ENCODE data around the gene SDHAF2.
"Not testable (repeated sequence)": the region's sequence is repeated elsewhere in the genome, so short reads cannot be mapped to it uniquely, and the experiment has no call there.

SDHAF2 gene

DNA sequence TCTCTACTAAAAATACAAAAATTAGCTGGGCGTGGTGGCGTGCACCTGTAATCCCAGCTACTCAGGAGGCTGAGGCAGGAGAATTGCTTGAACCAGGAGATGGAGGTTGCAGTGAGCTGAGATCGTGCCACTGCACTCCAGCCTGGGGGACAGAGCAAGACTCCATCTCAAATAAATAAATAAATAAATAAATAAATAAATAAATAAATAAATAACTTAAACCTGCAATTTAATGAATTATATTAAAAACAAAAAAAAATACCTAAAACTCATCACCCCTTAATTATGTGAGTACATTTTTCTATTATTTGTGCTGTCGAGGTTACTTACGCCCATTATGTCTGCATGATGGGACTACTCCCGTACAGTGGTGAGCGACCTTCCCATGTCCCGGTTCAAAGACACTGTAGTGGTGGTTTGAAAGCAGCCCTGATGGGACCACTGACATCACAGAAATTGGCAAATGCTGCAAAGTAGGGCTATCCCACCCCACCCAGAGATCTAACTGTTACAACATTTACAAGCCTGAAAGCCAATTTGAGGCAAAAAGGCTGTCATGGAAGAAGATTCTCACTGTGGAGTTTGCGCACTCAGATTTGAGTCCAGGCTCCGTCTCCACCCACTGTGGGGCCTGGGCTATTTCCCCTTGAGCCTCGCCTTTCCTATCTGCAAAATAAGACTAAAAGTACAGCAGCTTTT is 49.6 kb downstream of the SDHAF2 start:
- DNase-seq = not testable (repeated sequence)

DNA sequence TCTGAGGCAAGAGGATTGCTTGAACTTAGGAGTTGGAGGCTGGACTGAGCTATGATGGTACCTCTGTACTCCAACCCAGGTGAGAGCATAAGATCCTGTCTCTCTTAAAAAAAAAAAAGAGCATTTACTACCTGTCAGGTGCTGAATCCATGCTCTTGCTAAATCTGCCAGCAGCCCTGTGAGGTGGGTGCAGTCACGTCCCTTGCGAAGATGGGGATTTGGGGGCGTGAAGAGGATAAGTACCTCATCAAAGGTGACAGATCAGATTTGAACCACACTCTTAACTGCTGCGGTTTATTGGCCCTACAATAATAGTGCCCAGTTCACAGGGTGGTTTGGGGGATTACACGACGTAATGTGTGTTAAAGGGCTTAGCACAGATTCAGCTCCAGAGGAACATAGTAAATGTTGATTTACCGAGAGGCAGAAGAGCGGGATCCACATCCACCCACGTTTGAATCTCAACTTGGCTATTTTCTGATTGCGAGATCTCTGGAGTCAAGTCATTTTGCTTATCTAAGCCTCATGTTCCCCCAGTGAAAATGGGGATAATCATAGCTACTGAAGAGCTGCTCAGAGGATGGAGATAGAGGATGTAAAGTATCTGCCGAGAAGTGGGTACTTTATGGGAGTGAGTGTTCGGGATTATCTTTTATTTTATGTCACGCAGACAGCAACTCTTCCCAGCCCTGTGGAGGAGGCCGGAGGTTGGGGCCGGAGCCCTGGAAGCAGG is 50.5 kb downstream of the SDHAF2 start:
- DNase-seq = no peak

DNA sequence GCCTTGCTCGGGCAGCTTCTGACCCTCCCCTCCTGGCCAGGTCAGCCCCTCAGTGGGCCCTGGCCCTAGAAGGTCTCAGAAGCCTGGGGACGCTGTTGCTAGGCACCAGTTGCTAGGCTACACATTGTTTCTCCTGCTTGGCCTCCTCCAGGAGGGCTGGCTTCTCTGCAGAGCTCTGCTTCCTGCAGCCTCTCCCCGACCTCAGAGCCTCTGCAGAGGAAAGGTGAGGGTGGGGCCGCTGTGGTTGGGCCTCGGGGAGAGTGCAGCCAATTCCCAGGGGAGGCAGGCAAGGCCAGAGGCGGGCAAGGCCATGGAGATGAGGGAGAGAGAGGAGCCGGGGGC is 51.0 kb downstream of the SDHAF2 start:
- no peak for DNase-seq

DNA sequence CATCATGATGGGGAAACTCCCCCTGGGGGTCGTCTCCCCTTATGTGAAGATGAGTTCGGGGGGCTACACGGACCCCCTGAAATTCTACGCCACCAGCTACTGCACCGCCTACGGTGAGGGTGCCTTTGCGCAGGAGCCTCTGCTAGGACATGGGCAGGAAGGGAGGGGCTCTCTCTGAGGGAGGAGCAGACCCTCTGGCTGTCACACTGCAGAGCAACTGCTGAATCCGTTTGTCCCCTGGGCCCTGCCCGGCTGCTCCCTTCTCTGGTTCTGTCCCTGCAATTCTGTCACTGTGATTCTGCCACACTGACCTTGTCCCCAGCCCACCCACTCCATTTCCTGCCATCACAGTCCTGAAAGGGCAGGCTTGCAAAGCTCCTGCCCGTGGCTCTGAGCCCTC is 51.9 kb downstream of the SDHAF2 start:
- no peak for DNase-seq

DNA sequence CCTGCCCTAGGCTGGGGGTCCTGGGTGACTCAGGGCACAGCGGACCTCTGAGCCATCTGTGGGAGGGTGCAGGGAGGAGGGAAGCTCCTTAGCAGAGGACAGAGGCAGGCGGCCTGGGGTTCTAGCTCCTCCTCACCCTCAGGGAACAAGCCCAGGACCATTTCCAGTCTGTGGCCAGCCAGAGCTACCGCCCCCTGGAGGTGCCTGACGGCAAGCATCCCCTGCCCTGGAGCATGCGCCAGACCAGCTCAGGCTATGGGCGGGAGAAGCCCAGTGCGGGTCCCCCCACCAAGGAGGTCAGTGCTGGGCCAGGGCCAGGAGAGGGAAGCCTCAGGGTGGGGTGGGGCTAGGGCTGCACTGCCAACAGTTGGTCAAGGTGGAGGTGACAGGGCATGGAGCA is 52.6 kb downstream of the SDHAF2 start:
- DNase-seq = peak; percentile 55

DNA sequence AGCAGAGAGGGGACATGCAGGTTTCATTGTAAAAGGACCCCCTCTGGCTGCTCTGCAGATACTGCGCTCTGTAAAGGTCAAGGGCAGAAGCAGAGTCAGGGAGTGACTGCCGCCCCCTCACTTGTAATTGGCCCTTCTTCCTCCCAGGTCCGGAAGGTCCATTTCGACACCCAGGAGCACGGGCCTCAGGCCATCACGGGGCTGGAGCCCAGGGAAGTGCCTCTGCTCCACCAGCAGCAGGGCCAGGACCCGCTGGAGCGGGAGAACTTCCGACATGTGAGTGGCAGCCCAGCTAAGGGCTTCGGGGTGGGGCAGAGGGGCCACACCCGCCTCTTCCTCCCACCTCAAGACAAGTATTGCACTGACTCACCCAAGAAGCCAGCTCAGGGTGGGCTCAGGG is 54.6 kb downstream of the SDHAF2 start:
- DNase-seq = no peak

DNA sequence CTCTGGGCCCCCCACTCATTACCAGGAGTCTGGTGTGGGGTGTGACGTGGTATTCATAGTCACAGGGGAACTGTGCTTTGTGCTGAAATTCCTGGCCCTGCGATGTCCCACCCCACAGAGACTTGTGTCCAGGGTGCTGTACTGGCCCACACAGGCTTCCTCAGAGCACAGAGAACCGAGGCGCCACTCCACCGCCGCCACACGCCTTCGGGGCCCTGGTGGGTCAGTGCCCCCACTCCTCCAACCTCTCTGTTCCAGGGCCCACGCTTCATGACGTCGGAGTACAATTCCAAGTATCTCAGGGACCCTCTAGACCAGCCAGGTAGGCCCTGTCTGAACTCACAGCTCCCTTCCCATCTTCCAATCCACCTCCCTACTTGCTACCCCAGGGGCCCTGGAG is 55.2 kb downstream of the SDHAF2 start:
- no peak for DNase-seq

DNA sequence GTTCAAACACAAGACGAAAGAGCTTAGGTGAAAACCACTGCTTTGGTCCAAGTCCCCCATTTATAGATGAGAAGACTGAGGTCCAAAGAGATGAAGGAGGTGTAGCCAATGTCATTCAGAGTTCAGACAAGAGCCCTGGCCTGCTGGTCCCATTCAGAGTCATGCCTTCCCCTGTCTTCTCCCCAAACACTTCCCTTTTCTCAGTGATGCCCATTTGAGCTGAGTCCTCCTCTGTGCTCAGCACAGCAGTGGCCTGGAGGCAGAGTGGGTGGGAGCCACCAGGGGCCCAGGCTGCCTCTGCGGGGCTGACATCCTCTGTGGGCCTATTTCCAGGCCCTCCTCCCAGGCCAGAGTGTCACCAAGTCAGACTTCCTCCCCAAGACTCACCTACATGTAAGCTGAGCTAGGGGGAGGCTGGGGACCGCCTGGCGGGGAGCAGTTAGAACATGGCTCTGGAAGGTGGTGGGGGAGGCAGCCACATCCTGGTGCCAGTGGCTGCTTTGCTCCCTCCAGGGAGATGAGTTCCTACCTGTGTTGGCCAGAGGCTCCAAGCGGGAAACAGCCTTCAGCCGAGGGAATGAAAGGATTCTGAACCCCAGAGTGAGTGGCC is 56.2 kb downstream of the SDHAF2 start:
- DNase-seq = no peak

DNA sequence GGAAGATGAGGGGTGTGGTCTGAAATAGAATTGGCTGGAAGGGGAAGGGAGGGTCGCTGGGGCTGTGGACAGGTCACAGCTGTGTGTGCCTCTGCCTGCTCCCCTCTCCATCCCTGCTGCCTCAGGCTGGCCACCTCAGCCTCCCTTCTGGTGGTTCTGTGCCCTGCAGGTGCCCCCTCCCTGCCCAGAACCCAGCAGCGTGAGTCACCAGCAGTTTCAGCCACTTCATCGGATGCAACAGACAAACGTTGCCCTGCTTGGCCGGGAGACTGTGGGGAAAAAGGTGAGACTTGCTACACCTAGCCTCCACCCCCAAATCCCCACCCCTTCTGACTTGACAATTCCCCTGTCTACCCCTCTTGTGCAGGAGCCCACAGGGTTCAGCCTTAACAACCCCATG is 56.9 kb downstream of the SDHAF2 start:
- DNase-seq = no peak

DNA sequence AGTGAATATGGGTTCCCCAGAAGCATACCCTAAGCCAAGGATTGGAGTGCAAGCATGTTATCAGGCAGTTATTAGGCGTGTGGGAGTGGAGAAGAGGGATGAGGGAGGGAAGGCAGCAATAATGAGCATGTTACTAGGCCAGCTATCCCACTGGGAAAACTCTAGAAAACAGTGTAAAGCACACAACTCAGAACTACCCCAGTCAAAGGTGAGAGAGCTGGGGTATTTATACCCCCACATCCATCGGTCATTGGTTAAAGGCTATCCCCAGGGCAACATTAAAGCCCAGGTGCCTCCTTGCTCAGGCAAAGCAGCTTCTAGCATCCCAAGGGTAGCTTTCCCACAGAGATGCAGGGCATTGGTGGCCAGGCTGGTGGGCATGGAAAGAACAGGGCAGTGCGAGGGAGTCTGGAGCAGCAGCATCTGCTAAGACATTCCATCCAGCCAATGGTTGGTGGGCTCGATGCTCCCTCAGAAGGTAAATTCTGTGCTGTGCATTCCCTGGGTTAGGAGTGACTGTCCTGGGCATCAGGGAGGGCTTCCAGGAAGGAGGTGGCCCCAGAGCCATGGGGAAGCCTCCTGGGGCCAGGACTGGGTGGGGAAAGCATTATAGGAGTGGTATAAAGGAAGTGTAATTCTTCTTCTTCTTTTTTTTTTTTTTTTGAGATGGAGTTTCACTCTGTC is 57.6 kb downstream of the SDHAF2 start:
- DNase-seq = no peak

DNA sequence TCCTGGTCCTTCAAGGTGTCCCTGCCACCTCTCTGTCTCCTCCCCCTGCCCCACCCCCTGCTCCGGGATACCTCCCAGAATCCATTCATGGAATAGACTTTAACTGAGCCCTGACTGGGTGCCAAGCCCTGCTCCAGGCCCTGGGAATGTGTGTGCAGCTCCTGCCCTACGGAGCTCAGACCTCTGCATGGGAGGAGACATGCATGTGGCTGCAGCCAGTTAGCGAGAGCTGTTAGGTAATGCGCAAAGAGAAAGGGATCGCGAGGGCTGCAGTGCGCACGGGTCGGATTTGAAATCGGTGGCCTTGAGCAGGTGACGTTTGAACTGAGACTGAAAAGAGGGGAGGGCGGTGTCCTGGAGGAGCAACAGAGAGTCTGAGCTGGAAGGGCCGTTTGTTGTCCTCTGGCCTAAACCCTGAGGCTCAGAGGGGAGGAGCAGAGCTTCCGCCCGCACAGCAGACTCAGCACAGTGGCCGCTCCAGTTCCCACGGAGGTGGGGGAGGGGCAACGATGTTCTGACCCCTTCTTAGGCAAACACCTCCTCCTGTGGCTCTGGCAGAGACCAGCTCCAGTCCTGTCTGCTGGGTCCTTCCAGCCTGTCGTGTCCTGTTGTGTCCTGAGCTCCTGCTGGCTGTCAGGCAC is 58.8 kb downstream of the SDHAF2 start:
- no peak for DNase-seq

DNA sequence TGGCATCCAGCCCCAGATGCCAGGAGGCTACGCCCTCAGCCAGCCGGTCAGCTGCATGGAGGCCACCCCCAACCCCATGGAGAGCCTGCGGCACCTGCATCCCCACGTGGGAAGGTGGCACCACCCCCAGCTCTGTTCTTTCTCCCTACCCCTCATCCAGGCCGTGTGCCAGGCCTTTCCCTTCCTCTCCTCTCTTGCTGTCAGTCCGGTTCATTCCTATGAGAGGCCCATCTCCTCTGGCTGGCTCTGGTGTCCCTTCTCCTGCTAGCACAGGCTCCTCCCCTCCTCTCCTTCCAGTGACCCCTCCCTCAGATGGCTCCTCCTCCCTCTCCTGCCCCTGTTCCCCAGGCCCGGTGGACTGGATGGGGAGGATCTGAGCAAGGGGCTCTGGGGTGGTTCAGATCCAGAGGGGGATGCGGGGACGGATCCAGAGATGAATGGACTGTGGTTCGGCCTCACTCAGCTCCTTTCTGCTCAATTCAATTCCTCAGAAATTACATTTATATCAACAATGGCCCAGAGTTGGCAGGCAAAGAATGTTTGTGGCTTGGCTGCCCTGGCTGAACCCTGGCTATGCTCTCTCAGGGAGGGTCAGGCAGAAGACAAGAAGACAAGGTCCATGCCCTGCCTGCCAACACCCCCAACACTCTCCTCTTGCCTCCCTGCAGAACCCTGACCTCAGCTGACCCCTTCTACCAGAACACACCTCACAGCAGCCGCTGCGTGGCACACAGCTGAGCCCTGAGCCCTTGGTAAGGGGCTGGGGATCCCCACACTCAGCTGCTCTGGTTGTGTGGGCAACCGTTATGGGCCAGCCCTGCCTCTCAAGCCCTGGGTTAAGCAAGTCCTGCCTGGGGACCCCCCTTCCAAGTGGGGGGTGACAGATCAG is 60.2 kb downstream of the SDHAF2 start:
- DNase-seq = no peak

DNA sequence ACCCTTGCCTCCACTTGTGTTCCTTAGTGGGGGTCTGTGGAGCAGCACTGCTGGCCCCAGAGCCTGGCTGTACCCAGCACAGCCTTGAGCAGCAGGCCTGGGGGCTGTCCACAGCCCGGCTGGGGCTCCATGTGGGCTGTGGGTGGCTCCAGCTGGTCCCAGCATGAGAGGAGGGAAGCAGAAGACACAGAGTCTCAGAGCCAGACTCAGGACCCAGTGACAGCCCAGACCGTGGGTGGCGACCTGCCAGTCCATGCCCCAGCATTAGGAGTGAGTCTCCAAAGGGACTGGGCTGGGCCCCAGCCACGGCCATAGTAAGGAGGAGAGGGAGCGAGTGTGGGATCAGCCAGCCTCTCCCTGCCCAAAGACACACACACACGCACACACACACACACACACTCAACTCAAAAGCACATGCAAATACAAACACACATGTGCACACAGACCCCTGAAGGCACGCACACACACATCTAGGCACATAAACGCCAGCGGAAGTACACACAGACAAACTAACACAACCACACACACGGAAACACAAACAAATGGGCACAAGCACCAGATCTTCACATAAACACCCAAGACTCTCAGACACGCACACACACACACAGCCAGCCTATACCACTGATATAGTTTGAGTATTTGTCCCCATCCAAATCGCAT is 61.9 kb downstream of the SDHAF2 start:
- no peak for DNase-seq

DNA sequence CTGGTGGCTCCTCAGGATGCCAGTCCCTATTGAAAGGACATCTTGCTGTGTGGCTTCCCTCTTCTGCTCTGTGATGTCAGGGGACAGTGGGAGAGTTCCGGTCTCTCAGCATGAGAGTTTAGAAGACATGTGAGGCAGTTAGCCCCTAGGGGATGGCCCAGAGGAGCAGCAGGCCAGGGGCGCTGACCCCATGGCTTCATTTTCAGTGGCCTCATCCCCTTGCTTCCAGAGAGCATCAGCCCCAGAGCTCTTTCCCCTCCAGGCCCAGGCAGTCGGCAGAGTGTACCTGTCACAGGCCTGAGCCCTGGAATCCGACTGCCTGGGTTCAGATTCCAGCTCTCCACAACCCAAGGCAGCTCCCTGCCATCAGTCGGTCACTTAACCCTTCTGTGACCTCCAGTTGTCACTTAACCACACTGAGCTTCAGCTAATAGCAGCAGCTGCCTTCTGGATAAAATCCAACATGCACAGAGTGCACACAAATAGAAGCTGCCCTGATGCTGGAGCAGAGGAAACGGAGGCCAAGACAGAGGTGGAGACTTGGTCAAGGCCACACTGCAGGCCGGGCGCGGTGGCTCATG is 64.5 kb downstream of the SDHAF2 start:
- no peak for DNase-seq

DNA sequence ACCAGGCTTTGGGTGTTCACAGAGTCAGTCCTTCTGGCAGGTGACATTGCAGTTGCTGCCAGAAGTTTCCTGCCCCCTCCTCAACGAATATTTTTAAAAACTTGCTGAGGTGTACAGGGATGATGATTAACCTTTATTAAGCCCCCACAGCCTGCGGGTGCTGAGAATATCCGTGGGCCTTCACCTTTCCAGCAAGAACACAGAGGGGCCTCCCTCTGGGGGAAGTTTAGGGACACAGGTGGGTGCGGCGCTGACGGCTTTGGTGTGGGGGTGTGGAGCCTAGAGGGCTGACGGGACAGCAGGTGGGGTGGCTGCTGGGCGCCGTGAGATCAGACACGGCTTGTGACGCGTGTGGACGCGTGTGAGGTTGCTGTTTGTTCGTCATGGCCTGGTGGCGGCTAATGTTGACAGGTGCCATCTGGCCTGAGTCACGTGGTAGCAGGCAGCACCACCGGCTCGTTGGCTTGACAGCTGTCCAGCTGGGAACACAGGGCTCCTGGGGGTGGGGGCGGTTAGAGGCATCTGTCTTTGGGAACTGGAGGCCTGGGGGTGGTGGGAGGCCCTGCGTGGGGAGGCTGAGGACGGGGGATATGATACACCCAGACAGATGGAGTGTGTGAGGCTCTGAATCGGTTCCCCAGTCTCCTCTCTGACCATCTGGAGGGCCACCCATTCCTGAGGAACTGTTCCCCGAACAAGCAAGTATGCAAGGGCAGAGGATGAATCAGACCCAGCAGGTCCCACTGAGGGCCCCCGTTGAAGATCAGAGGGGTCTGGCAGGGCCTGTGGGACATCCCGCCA is 66.1 kb downstream of the SDHAF2 start:
- DNase-seq = no peak
